HG02798 (cell line): ENCODE results near the gene FRMD3.
A peak's percentile ranks its signal among the peaks of the same experiment; 100 is the strongest.

Experiments
- ATAC-seq: cut with Tn5 transposase; IDR thresholded peaks from one replicate; pipeline ENCODE4 v1.9.1; 2021; ENCODE audit warnings: mild to moderate bottlenecking; ENCODE audit not compliant: unreplicated experiment, poor library complexity

The FRMD3 gene

DNA sequence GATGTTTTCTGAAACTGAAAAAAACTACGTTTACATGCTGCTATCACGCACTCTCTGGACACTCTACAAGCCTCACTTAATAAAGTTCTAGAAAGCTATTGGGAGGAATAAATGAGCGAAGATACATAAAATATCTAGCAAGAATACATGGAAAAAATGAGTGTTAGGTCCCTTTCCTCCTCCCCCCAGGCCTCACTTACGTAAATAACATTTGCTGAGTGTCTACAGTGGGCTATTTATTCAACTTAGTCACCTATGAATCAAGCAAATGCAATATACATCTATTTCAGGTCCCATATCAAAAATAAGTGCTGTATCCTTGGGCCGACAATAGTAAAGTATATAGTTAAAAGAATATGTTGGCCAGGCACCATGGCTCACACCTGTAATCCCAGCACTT is 62.5 kb downstream of the FRMD3 start:
- no peak for ATAC-seq

DNA sequence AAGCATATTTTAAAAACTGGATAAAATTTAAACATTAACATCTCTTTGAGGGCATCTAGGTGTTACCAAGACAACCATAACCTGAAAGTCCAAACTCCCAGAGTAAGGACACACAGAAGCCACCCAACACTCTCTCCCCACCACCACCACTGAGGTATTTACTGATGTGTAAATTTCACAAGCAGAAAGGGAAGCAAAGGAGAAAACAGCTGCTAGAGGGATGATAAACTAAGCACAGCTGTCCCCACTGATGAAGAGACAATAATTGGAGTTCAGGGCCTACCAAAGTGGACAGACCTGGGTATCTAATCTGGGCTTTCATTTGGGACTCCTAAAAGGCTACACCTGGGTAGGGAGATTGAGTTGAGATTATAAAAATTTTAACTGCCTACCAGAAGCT is 63.6 kb downstream of the FRMD3 start:
- no peak for ATAC-seq

DNA sequence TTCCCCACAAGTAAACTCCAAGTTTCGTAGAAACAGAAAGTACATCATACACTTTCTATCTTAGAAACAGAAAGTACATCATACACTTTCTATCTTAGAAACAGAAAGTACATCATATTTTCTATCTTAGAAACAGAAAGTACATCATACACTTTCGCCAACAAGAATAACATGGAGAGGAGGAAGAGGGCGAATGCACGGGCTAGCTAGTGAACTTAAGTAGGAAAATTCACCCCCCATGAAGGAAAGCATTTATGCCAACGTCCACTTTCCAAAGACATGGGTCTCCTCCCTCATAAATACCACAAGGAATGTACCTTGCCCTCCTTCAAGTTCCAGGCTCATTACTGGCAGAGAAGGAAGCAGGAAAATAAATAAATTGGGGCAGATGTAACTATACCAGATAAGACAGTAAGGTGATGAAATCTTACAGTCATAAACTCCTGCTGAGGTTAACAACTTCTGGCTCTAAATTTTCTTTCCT is 64.7 kb downstream of the FRMD3 start:
- peak; percentile 93 for ATAC-seq

DNA sequence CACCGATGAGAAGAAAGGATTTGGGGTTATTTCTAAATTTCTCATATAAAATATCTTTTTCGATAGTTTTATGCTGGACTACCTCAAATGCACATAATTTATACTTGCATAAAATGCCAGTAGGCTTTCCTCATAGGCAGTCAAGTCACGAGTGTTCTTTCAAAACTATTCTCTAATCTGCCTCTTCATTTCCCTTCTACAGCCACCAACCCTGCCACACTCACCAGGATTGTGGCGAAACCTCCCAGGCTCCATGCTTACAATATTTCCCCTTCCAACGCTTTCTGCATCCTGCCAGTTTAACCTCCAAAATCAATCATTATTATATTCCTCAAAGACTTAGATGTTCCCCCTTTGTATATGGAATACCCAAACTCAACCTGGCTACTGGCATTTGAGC is 65.4 kb downstream of the FRMD3 start:
- ATAC-seq = no peak

DNA sequence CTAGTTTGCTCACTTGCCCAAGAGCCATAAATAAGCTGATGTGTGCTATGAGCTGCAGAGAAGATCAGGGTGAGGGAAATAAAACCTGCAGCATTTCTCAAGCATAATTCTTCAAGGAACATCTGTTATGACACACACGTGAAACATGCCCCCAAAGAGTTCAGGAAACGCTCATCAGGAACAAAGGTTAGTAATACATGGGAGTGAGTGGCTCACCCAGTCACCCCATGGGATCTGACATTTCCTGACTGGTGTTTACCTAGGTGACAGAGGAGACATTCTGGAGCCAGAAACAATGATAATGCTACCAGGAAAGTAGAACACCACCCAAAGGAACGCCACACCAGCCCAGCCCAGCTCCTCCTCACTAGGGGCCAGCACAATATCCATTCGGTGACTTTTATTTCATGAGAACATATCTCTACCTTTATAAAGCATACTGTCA is 66.0 kb downstream of the FRMD3 start:
- no peak for ATAC-seq

DNA sequence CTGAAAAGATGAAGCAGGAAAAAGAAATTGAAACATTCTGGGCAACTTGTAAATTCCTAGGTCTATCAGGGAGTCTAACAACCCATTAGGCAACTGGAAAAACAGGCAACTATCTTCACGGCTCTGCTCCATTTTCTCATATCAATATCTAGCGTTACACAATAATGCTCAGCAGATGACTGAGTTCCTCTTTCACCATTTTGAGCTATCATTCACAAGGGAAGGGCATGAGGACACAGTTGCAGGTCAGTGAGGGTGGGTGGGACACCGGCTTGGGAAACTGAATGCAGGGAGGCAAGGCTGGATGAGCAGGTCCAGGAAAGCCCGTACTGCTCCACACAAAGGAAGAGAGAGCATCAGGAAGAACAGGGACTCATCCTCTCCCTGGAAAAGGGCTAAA is 67.0 kb downstream of the FRMD3 start:
- no peak for ATAC-seq

GRCh38 chr9:83469722-83470121 is 68.5 kb downstream of the FRMD3 start:
- no peak for ATAC-seq

DNA sequence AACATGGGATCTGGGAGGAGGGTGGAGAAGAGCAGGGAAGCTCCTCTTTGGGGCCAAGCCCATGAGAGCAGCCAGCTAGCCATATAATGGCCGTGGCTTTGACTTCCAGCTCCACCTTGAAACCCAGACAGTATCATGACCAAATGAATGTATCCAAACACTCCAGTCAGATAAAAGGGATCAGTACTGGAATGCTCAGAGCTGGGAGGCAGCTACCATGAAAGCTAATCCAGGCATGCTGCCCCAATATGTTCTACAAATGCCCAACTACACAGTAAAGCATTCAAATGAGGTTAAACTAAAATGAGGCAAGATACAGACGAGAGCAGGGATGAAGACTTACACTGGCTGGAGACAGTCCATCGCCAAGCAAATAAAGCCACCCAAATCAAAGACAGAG is 69.4 kb downstream of the FRMD3 start:
- ATAC-seq = no peak

DNA sequence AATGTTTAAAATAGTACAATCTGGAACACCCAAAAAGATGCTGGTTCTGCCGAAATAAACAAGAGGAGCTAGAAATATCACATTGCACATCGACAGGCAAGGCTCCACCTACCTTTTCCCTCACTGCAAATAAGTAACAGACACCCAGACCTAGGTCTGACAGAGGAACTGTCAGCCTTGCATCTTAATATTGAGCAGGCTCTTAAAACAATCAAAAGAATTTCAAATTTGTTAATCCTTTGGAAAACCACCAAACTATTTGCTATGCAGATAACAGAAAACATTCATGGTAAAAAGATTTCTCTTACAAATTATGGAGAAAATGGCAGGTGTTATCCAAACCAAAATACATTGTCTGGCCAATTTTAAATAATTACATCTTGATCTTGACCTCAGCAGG is 71.3 kb downstream of the FRMD3 start:
- no peak for ATAC-seq

GRCh38 chr9:83466351-83466750 is 71.8 kb downstream of the FRMD3 start:
- ATAC-seq = no peak

DNA sequence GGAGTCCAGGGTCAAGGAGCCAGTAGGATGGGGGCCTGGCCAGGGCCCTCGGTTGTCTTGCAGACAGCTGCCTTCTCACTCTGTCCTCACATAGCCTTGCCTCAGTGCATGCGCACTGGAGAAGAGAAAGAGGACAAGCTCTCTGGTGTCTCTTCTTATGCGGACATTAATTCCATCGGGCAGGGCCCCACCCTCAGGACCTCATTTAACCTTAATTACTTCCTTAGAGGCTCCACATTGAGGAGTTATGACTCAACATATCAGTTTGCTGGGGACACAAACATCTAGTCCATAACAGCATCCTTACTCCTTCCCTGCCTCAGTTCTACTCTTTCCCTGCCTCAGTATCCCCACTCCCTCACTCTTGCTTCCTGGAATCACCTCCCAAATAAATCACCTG is 78.4 kb downstream of the FRMD3 start:
- ATAC-seq = no peak

GRCh38 chr9:83458530-83458929 is 79.7 kb downstream of the FRMD3 start:
- no peak for ATAC-seq

DNA sequence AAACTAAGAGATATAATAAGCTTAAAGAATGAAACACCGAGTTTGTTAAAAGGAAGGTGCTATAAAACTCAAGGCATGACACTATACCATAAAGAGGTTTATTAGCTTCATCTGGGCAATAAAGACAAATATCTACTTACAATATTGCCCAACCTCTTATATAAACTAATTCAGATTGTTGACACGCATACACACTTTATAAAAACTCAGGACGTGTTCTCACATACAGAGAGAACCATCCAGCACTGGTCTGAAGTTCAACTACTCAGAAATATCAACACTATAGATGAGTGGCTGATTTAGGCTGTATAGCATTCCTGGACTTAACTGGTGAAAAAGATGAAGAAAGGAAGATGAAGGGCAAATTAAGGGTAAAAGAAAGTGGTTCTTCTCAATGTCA is 81.2 kb downstream of the FRMD3 start:
- no peak for ATAC-seq

- ATAC-seq = no peak
These were observed 82.0 kb downstream of the FRMD3 start for GRCh38 chr9:83456226-83456625.

DNA sequence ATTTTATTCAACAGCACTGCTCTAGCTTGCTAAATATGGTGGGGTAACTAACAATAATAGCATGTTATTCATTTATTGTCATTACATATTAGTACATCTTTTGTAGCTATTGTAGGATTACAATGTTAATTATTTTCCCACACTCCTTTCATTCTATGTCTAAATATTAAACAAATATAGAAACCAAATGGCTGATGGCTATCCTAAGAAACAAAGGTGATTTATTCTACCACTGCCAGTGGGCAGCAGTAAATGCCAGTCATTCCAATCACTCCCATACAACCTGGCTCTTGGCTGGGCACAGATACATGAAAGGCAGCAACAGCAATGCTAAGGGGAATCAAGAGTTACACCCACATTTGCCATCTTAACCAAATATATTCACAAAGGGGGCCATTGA is 84.1 kb downstream of the FRMD3 start:
- no peak for ATAC-seq

DNA sequence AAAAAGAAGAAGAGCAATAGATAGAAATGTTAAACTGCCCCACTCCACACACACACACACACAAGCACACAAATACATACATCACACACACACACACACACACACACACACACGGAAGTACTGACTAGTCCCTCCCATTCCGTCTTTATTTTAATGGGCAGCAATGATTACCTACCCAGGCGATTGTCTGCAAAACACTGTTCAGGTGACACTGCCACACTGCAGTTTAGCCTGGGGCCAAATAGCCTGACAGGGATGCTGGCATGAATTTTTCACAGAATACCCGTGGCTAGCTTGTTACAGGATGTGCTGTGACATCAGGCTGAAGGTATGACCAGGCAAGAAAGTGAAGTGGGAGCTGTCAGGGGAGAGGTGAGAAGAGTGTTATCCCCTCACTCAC is 86.9 kb downstream of the FRMD3 start:
- no peak for ATAC-seq

- no peak for ATAC-seq
These were observed 88.2 kb downstream of the FRMD3 start for GRCh38 chr9:83449983-83450382.

DNA sequence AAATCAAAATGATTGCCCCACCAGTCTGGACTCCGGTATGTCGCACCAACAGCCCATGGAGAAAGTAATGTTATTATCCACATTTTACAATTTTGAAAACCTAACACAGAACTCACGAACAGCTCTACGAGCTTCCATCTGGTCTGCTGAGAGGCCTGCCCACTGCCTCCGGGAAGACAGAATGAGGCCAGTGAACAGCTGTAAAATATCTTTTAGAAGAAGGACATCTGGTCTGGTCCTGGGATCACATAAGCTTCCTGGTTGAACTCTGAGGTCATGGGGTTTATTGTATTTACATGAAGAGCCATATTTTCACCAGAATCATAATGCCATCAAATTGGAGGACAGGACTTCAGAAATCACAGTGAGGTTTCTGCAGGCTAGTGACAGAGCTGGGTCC is 89.0 kb downstream of the FRMD3 start:
- no peak for ATAC-seq

DNA sequence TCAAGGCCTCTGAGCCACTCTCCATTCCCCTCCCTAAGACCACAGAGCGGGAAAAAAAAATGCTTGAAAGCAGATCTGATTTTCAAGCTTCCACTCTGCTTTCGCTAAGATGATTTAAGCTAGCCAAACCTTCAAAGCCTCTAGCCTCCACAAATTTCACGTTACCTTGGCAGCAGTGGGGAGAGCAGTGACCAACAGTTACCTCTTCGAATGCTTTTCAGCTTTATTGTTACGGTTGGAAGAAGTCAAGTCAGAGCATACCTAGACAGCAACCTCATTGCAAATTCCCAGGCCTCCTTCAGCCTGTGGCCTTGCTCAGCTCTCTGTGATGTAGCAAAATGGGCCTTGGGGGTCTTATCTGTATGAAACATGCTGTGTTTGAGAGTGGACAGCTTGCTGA is 89.6 kb downstream of the FRMD3 start:
- ATAC-seq = no peak

DNA sequence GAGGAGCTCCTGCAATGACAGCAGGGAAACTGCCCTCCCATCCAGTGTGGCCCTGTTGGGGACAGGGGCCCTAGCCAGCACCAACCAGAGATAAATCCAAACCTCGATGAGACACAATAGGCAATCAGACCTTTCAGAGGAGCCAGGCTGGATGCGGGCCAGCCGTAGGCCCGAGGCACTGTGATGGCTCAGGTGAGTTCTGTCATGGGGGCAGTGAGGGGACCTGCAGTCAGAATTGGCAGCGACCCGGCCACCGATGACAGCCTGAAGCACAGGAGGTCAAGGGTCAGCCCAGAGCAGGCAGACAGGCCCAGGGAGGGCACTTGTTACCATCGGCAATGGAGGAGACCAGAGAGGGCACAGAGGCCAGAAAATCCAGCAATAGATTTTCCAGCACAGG is 90.8 kb downstream of the FRMD3 start:
- ATAC-seq = no peak

DNA sequence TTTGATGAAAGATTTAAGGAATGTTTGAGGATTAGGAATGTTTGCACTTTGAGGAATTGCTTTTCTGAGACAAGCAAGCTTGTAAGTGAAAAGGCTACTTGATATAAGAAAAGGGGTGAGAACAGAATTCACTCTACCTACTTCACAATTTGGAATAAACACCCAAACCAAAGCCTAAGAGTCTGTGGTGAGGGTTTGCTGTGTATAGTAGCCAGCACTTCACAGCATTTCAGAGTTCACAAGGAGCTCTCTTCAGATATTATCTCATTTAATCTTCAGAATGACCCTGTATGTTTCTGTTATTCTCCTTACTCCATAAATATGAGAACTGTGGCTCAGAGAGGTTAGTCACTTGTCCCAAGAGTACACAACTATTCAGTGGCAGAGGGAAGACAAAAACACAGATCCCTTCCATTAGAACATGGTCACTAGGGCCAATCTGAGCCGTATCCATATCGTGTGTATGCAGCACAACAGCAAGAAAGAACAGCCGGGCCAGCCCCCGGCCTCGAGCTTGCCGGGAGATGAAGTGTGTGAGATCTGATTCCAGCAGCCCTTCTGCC is 92.4 kb downstream of the FRMD3 start:
- ATAC-seq = no peak

- ATAC-seq = no peak
These were observed 94.1 kb downstream of the FRMD3 start for GRCh38 chr9:83444110-83444509.

DNA sequence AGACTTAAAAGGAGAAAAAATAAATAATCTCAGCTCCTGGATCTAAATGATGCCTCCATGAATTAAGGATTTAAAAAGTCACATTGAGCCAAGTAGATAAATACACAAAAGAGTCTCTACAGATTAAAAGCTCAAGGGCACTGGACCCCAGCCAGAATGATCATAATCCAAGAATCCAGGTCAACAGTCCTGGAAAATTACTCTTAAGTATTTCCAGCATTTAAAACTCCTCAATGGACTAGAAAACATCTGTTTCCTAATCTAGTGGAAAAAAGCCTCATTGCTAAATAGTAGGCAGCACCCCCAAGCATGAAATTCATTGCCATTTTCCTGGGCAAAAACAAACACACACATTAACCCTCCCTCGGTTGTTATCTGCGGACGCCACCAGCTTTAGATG is 96.8 kb downstream of the FRMD3 start:
- ATAC-seq = no peak
